Measurements from ENCODE around the gene ANO2.

ANO2 gene

DNA sequence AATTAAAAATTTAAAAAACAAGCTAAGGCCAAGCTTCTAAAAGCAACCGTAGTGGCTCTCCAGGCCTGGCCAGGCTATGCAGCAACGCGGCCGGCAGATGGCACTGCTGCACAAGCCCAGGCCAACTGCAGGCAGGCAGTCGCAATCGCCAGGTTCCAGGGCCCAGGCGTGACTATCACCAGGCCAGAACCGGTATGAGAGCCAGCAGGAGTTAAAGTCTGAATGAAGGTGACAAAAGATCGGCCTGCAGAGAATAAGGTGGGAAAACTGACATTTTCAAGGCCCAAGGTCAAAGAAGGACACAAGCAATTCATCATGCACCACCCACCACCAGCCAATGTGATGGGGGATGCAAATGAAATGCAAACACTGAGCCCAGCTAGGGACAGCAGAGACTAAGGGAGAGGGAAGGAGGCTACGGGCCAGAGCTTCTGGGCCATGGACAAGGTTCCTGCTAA is 43.6 kb upstream of the ANO2 start:
- ATAC-seq: peak; percentile 100
- no peak for TF ChIP-seq SNAI2 (CRISPR knock-in tag; IDR thresholded peaks at IDR 0.05)
- no peak for TF ChIP-seq OSR1 (CRISPR knock-in tag; IDR thresholded peaks at IDR 0.05)
- no peak for TF ChIP-seq ZC3H10 (CRISPR knock-in tag; IDR thresholded peaks at IDR 0.05)
- TF ChIP-seq TCF4 (CRISPR knock-in tag; IDR thresholded peaks at IDR 0.05; ENCODE audit: borderline replicate concordance): no peak
- TF ChIP-seq ZNF8 (CRISPR knock-in tag; IDR thresholded peaks at IDR 0.05): no peak
- TF ChIP-seq ZFP3 (CRISPR knock-in tag; IDR thresholded peaks at IDR 0.05): no peak

DNA sequence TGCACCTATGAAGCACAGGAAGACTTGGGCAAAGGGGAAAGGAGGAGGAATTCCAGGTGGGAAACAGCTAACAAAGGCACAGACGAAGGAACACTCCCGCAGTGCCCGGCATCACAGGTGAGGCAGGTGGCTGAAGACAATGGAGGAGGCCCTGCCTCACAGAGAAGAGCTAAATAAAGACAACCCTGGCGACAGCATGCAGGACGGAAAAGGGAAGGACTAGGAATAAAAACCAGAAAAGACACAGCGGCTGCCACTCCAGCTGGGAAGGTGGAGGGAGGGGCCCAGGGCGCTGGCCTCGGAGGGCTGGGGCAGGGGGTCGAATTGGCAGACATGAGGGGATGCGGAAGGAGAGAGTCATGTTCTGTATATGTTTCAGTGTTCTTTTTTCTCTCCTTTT is 43.0 kb upstream of the ANO2 start:
- TF ChIP-seq ZFP3 (CRISPR knock-in tag; IDR thresholded peaks at IDR 0.05) (no peak), ZFP30 (CRISPR knock-in tag; IDR thresholded peaks at IDR 0.05) (no peak), ZNF8 (CRISPR knock-in tag; IDR thresholded peaks at IDR 0.05) (no peak)
- ATAC-seq: no peak

- no peak for TF ChIP-seq PATZ1 (CRISPR knock-in tag; IDR thresholded peaks at IDR 0.05; ENCODE audit: borderline replicate concordance)
- TF ChIP-seq ZNF8 (CRISPR knock-in tag; IDR thresholded peaks at IDR 0.05): no peak
- no peak for TF ChIP-seq RARB (CRISPR knock-in tag; IDR thresholded peaks at IDR 0.05)
- TF ChIP-seq GLIS3 (CRISPR knock-in tag; IDR thresholded peaks at IDR 0.05): no peak
- no peak for TF ChIP-seq OSR1 (CRISPR knock-in tag; IDR thresholded peaks at IDR 0.05)
- no peak for TF ChIP-seq ZNF565 (CRISPR knock-in tag; conservative IDR thresholded peaks at IDR 0.05; ENCODE audit: low read depth)
- no peak for TF ChIP-seq ZNF70 (CRISPR knock-in tag; IDR thresholded peaks at IDR 0.05)
- TF ChIP-seq ZC3H10 (CRISPR knock-in tag; IDR thresholded peaks at IDR 0.05): no peak
- ATAC-seq: no peak
These were observed 42.5 kb upstream of the ANO2 start for GRCh38 chr12:5987573-5987972.

GRCh38 chr12:5985471-5985870 is 40.4 kb upstream of the ANO2 start:
- ATAC-seq: no peak
- TF ChIP-seq TCF4 (CRISPR knock-in tag; IDR thresholded peaks at IDR 0.05; ENCODE audit: borderline replicate concordance) (no peak), ISL1 (CRISPR knock-in tag; IDR thresholded peaks at IDR 0.05) (no peak), OSR1 (CRISPR knock-in tag; IDR thresholded peaks at IDR 0.05) (no peak), RARB (CRISPR knock-in tag; IDR thresholded peaks at IDR 0.05) (no peak), TSHZ2 (CRISPR knock-in tag; IDR thresholded peaks at IDR 0.05) (no peak), BACH2 (CRISPR knock-in tag; IDR thresholded peaks at IDR 0.05; ENCODE audit: borderline replicate concordance) (no peak), ZNF70 (CRISPR knock-in tag; IDR thresholded peaks at IDR 0.05) (no peak), ZC3H10 (CRISPR knock-in tag; IDR thresholded peaks at IDR 0.05) (no peak), ZFP3 (CRISPR knock-in tag; IDR thresholded peaks at IDR 0.05) (no peak), ZFP30 (CRISPR knock-in tag; IDR thresholded peaks at IDR 0.05) (no peak), TOX (CRISPR knock-in tag; IDR thresholded peaks at IDR 0.05; ENCODE audit: borderline replicate concordance) (no peak)
- TF ChIP-seq, protein P1, sequence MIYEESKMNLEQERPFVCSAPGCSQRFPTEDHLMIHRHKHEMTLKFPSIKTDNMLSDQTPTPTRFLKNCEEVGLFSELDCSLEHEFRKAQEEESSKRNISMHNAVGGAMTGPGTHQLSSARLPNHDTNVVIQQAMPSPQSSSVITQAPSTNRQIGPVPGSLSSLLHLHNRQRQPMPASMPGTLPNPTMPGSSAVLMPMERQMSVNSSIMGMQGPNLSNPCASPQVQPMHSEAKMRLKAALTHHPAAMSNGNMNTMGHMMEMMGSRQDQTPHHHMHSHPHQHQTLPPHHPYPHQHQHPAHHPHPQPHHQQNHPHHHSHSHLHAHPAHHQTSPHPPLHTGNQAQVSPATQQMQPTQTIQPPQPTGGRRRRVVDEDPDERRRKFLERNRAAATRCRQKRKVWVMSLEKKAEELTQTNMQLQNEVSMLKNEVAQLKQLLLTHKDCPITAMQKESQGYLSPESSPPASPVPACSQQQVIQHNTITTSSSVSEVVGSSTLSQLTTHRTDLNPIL (CRISPR knock-in tag; IDR thresholded peaks at IDR 0.05; ENCODE audit: low read depth): no peak

- no peak for TF ChIP-seq ZNF565 (CRISPR knock-in tag; conservative IDR thresholded peaks at IDR 0.05; ENCODE audit: low read depth)
- TF ChIP-seq ZFP3 (CRISPR knock-in tag; IDR thresholded peaks at IDR 0.05): no peak
- TF ChIP-seq ZNF70 (CRISPR knock-in tag; IDR thresholded peaks at IDR 0.05): no peak
- TF ChIP-seq SNAI2 (CRISPR knock-in tag; IDR thresholded peaks at IDR 0.05): no peak
- TF ChIP-seq PPARA (CRISPR knock-in tag; IDR thresholded peaks at IDR 0.05; ENCODE audit: borderline replicate concordance): no peak
- no peak for TF ChIP-seq ARNTL (CRISPR knock-in tag; IDR thresholded peaks at IDR 0.05; ENCODE audit: borderline replicate concordance, low read depth)
- TF ChIP-seq, protein P1 (CRISPR knock-in tag; IDR thresholded peaks at IDR 0.05; ENCODE audit: low read depth): no peak
- TF ChIP-seq ESRRG (CRISPR knock-in tag; IDR thresholded peaks at IDR 0.05): no peak
- ATAC-seq: no peak
These were observed 39.8 kb upstream of the ANO2 start for GRCh38 chr12:5984873-5985272.

Measured in SK-N-SH treated with all-trans-retinoic acid at 6 μM for 48 hours (cell line).